ENCODE measurements around the gene RPS18. TPM values are rescaled to one million over a fixed set of nuclear protein-coding genes. Genes with fewer than 3 reads are reported as not detected.

RPS18 gene
- total RNA-seq, 3 donors from 2014 or later (not counting 1 experiment from before 2014, with no cell fraction given) = 1,182 to 1,707 (median 1,500) TPM

GRCh38 chr6:33276581-33276863, 4.6 kb downstream of the RPS18 start:
- Histone ChIP-seq H3K27me3 (ENCODE audit: control insufficient read depth, insufficient read depth, low read length) (no peaks in the 10 kb centered on the region), H3K4me3 (ENCODE audit: low read length) (peak overlapping the region; percentile 82), H3K4me1 (ENCODE audit: control insufficient read depth, insufficient read depth, low read length) (peaks cover 65% of the 10 kb centered on the region), H3K36me3 (ENCODE audit: control insufficient read depth, insufficient read depth, low read length) (peaks cover 43% of the 10 kb centered on the region), H3K9me3 (ENCODE audit: control insufficient read depth, insufficient read depth, low read length) (no peaks in the 10 kb centered on the region), H3K27ac (ENCODE audit: low read length) (peak overlapping the region; percentile 90)
- Mint-ChIP-seq H3K36me3 (peaks cover 7% of the 10 kb centered on the region), H3K4me1 (peaks cover 53 to 75% of the 10 kb centered on the region in 2 donors), H3K4me3 (peak overlapping the region; percentile 94), H3K27ac (peak overlapping the region; percentile 90 to 91), H3K27me3 (ENCODE audit: low read depth in 2 of 2) (no peaks in the 10 kb centered on the region), H3K9me3 (no peaks in the 10 kb centered on the region)
- ATAC-seq (no peak), DNase-seq (no peak)
- intact Hi-C loops (cut with micrococcal nuclease) = loop anchor here (2.0 kb wide), 1 partner anchor 68 kb away; no protein-coding TSS in a partner anchor
- TF ChIP-seq CTCF (IDR thresholded peaks at IDR 0.05) = no peak

GRCh38 chr6:33276864-33277662, 5.2 kb downstream of the RPS18 start, which contains the start of gene B3GALT4:
TSS of gene B3GALT4 (plus strand) at chr6:33277123. CDS start at chr6:33277420, 297 bp downstream.
- Mint-ChIP-seq H3K4me1 (peaks cover 48 to 71% of the 10 kb centered on the region in 2 donors), H3K36me3 (peaks cover 7% of the 10 kb centered on the region), H3K27me3 (ENCODE audit: low read depth in 2 of 2) (no peaks in the 10 kb centered on the region), H3K4me3 (peak within 1 kb of the TSS; percentile 94), H3K9me3 (no peaks in the 10 kb centered on the region), H3K27ac (peak within 1 kb of the TSS; percentile 90 to 91)
- under 1% methylated on average over 80 of the region's 80 CpGs for WGBS (ENCODE audit: insufficient coverage)
- H3K4me1 ChIP-seq (ENCODE audit: control insufficient read depth, insufficient read depth, low read length) = peaks cover 63% of the 10 kb centered on the region
- H3K27me3 ChIP-seq (ENCODE audit: control insufficient read depth, insufficient read depth, low read length) = no peaks in the 10 kb centered on the region
- peaks cover 43% of the 10 kb centered on the region for H3K36me3 ChIP-seq (ENCODE audit: control insufficient read depth, insufficient read depth, low read length)
- peak within 1 kb of the TSS; percentile 90 for H3K27ac ChIP-seq (ENCODE audit: low read length)
- DNase-seq (peak; percentile 68 to 86), ATAC-seq (peak; percentile 73 to 83 (median 76))
- intact Hi-C loops (cut with micrococcal nuclease) = loop anchor here (1.0 to 2.0 kb wide), 4 partner anchors 12 to 68 kb away; partner anchors contain the start of genes PFDN6, TAPBP and WDR46
- H3K9me3 ChIP-seq (ENCODE audit: control insufficient read depth, insufficient read depth, low read length) = no peaks in the 10 kb centered on the region
- peak within 1 kb of the TSS; percentile 82 for H3K4me3 ChIP-seq (ENCODE audit: low read length)
- peak; percentile 61 for TF ChIP-seq CTCF (IDR thresholded peaks at IDR 0.05)

- Histone ChIP-seq H3K9me3 (ENCODE audit: control insufficient read depth, insufficient read depth, low read length) (no peaks in the 10 kb centered on the region), H3K27ac (ENCODE audit: low read length) (peak overlapping the region; percentile 90), H3K4me1 (ENCODE audit: control insufficient read depth, insufficient read depth, low read length) (peaks cover 56% of the 10 kb centered on the region), H3K27me3 (ENCODE audit: control insufficient read depth, insufficient read depth, low read length) (no peaks in the 10 kb centered on the region), H3K36me3 (ENCODE audit: control insufficient read depth, insufficient read depth, low read length) (peaks cover 51% of the 10 kb centered on the region), H3K4me3 (ENCODE audit: low read length) (peak overlapping the region; percentile 82)
- DNase-seq = peak; percentile 37 to 60
- intact Hi-C loops (cut with micrococcal nuclease) = loop anchor here (1.0 to 2.0 kb wide), 4 partner anchors 11 to 67 kb away; partner anchors contain the start of genes PFDN6, TAPBP and WDR46
- H3K36me3 Mint-ChIP-seq = peaks cover 7% of the 10 kb centered on the region
- H3K27me3 Mint-ChIP-seq (ENCODE audit: low read depth in 2 of 2) = no peaks in the 10 kb centered on the region
- ATAC-seq = peak; percentile 22 to 31 (median 22)
- peaks cover 40 to 63% of the 10 kb centered on the region in 2 donors for H3K4me1 Mint-ChIP-seq
- peak overlapping the region; percentile 90 to 91 for H3K27ac Mint-ChIP-seq
- H3K4me3 Mint-ChIP-seq = peak overlapping the region; percentile 93
- no peak for TF ChIP-seq CTCF (IDR thresholded peaks at IDR 0.05)
- H3K9me3 Mint-ChIP-seq = no peaks in the 10 kb centered on the region
- WGBS (ENCODE audit: insufficient coverage) = 26% methylated on average over 39 of the region's 39 CpGs
Observed at GRCh38 chr6:33277663-33278391, 6.0 kb downstream of the RPS18 start.

Measured in natural killer cell (primary cell).